ENCODE data around the gene CHRNA4.

The CHRNA4 gene

DNA sequence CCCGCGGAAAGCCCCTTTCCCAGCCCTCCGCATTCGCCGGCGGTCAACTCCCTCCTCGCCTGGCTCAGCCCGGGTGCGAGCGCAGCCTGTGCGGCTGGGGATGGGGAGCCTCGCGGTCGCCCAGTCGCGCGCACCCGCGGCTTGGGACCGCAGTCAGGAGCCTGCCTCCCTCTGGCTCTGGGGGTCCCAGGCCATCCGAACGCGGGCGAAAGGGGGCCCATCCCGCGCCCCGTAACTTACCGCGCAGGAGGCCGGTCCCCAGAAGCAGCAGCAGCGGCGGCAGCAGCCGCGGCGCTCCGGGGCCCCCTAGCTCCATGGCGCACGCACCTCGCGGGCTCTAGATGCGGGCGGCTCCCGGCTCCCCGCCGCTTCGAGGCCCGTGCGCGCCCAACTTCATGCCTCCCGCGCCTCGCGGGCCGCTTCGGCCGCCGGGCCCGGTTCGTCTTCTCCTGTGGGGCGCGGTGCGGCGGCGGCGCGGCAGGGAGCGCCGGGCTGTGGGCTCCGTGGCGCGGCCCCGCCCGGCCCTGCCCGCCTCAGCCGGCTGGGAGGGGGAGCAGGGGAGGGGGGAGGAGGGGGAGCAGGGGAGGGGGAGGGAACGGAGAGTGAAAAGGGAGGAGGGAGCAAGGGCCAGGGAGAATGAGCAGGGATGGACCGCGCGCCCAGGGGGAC is at the start of gene CHRNA4:
Gene CHRNA4 (minus strand): TSS at position 500 of the 669 bp plus-strand sequence. CDS start 184 bp downstream, at position 316.
- TF ChIP-seq, protein P1, sequence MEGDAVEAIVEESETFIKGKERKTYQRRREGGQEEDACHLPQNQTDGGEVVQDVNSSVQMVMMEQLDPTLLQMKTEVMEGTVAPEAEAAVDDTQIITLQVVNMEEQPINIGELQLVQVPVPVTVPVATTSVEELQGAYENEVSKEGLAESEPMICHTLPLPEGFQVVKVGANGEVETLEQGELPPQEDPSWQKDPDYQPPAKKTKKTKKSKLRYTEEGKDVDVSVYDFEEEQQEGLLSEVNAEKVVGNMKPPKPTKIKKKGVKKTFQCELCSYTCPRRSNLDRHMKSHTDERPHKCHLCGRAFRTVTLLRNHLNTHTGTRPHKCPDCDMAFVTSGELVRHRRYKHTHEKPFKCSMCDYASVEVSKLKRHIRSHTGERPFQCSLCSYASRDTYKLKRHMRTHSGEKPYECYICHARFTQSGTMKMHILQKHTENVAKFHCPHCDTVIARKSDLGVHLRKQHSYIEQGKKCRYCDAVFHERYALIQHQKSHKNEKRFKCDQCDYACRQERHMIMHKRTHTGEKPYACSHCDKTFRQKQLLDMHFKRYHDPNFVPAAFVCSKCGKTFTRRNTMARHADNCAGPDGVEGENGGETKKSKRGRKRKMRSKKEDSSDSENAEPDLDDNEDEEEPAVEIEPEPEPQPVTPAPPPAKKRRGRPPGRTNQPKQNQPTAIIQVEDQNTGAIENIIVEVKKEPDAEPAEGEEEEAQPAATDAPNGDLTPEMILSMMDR (conservative IDR thresholded peaks at IDR 0.05; ENCODE audit: low read depth, low read length), result no peak
- DNase-seq (ENCODE audit: low read depth), result no peak
- H3K4me3 ChIP-seq (ENCODE audit: low read length), result no peak within 1 kb of the TSS

DNA sequence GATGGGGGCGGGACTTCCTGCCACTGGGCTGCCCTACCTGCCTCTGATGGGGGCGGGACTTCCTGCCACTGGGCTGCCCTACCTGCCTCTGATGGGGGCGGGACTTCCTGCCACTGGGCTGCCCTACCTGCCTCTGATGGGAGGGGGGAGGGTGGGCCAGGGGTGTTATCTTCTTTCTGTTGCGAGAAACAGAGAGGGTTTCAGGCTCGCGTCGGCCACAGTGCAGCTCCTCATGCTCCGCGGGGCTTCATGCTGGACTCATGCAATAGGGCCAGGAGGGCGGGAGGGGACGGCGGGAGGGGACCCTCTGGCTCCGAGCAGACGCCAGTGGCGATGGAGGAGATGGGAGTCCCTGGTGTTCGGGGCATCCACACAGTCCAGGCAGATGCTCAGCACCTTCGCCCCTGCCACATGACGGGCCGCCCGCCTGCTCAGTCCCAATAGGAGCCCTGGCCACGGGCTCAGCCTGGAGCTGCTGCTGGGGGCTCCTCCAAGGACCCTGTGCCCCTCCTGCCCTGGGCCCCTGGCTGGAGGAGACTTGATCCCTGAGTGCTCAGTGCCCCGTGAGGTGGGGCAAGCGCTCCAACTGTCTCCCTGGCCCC is 48.8 kb upstream of the CHRNA4 start:
- TF ChIP-seq, protein P1 (conservative IDR thresholded peaks at IDR 0.05; ENCODE audit: low read depth, low read length), result no peak
- no peak for DNase-seq (ENCODE audit: low read depth)
- H3K4me3 ChIP-seq (ENCODE audit: low read length), result no peak overlapping the region

GRCh38 chr20:63409066-63409833 is 48.1 kb upstream of the CHRNA4 start:
- no peak overlapping the region for H3K4me3 ChIP-seq (ENCODE audit: low read length)
- TF ChIP-seq, protein P1 (conservative IDR thresholded peaks at IDR 0.05; ENCODE audit: low read depth, low read length), result no peak
- DNase-seq (ENCODE audit: low read depth), result no peak

DNA sequence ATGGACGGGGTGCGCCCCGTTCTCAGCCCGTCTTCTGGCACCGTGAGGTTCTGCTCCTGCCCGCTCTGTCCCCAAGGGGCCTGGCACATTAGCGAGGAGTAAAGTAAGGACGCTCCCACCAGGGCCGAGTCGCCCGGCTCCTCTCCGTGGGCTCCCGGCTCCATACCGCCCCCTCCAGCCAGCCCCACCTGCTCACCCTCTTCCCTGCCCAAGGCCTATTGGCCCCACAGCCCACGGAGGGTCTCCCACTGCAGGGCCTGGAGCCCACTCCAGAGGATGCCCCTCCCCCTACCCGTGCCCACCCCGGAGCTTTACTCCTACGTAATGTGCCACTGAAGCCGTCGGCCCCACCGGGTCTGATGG is 47.5 kb upstream of the CHRNA4 start:
- TF ChIP-seq, protein P1 (conservative IDR thresholded peaks at IDR 0.05; ENCODE audit: low read depth, low read length), result no peak
- no peak overlapping the region for H3K4me3 ChIP-seq (ENCODE audit: low read length)
- no peak for DNase-seq (ENCODE audit: low read depth)

- no peak overlapping the region for H3K4me3 ChIP-seq (ENCODE audit: low read length)
- DNase-seq (ENCODE audit: low read depth), result no peak
- TF ChIP-seq, protein P1 (conservative IDR thresholded peaks at IDR 0.05; ENCODE audit: low read depth, low read length), result no peak
Measured at GRCh38 chr20:63407928-63408683, 47.0 kb upstream of the CHRNA4 start.

GRCh38 chr20:63406617-63407245 is 45.6 kb upstream of the CHRNA4 start:
- no peak for DNase-seq (ENCODE audit: low read depth)
- TF ChIP-seq, protein P1 (conservative IDR thresholded peaks at IDR 0.05; ENCODE audit: low read depth, low read length), result no peak

More at GRCh38 chr20:63406617-63407245, 45.6 kb upstream of the CHRNA4 start:
- H3K4me3 ChIP-seq (ENCODE audit: low read length), result no peak overlapping the region
